WTC11 (cell line): ENCODE data around the gene FBXW4. TPM values are rescaled to one million over a fixed set of nuclear protein-coding genes. Genes with fewer than 3 reads are reported as not detected.

ENCODE experiments used
- ATAC-seq: fragments of 200-7000 bp; cut with Tn5 transposase; 2 replicates; pipeline ENCODE4 v1.10.0; 2021; ENCODE audit warnings: mild to moderate bottlenecking, moderate library complexity
- CTCF ChIA-PET: fragments of 300-600 bp; sonication (Branson Sonifier 250); formaldehyde crosslinking; loops from one replicate; lab custom pipeline; 2021; ENCODE audit warnings: antibody characterized with exemption; lab: Charles Lee
- POLR2A ChIA-PET: fragments of 350-600 bp; sonication (Branson Sonifier 250); formaldehyde crosslinking; loops from one replicate; lab custom pipeline; 2021; ENCODE audit warnings: antibody characterized with exemption; lab: Charles Lee
- DNase-seq: peaks from one replicate; pipeline ENCODE4 v3.0.0; 2021; ENCODE audit warnings: low spot score
- H3K27ac Mint-ChIP-seq: 2 replicates; pipeline ENCODE4 v1.8.0; 2021; ENCODE audit warnings: mixed read lengths
- H3K27me3 Mint-ChIP-seq: 2 replicates; pipeline ENCODE4 v1.8.0; 2021; ENCODE audit warnings: low read depth, mild to moderate bottlenecking, moderate library complexity, mixed read lengths
- H3K36me3 Mint-ChIP-seq: 2 replicates; pipeline ENCODE4 v1.8.0; 2021; ENCODE audit warnings: mixed read lengths
- H3K4me1 Mint-ChIP-seq: 2 replicates; pipeline ENCODE4 v1.8.0; 2022; ENCODE audit warnings: mixed read lengths
- H3K4me3 Mint-ChIP-seq: 2 replicates; pipeline ENCODE4 v1.8.0; 2021; ENCODE audit warnings: mild to moderate bottlenecking, moderate library complexity, mixed read lengths
- H3K9me3 Mint-ChIP-seq: 2 replicates; pipeline ENCODE4 v1.8.0; 2021; ENCODE audit warnings: mixed read lengths
- ATF2 ChIP-seq: sonication (generic); formaldehyde crosslinking; IDR thresholded peaks from 2 replicates; pipeline ENCODE4 v1.8.1; 2022; ENCODE audit warnings: low read depth, missing genetic modification reagents, borderline replicate concordance
- FOXK1 ChIP-seq: sonication (generic); formaldehyde crosslinking; IDR thresholded peaks from 2 replicates; pipeline ENCODE4 v1.8.0; 2022; ENCODE audit warnings: mild to moderate bottlenecking, moderate library complexity, missing genetic modification reagents
- JAZF1 ChIP-seq: fragments of 250-450 bp; sonication (Bioruptor Pico); IDR thresholded peaks from 2 replicates; pipeline ENCODE4 v1.9.0; 2021; ENCODE audit warnings: moderate library complexity, mild to moderate bottlenecking, inconsistent platforms
- MXD4 ChIP-seq: fragments of 250-450 bp; sonication (Bioruptor Pico); IDR thresholded peaks from 2 replicates; pipeline ENCODE4 v1.8.0; 2021; ENCODE audit warnings: mild to moderate bottlenecking, moderate library complexity, borderline replicate concordance
- NFE2L1 ChIP-seq: sonication (generic); formaldehyde crosslinking; IDR thresholded peaks from 2 replicates; pipeline ENCODE4 v1.8.1; 2023; ENCODE audit warnings: missing genetic modification reagents
- RORB ChIP-seq: fragments of 250-450 bp; sonication (Bioruptor Pico); IDR thresholded peaks from 2 replicates; pipeline ENCODE4 v1.9.0; 2021; ENCODE audit warnings: mild to moderate bottlenecking
- SMAD3 ChIP-seq: sonication (generic); formaldehyde crosslinking; IDR thresholded peaks from 2 replicates; pipeline ENCODE4 v1.8.0; 2022; ENCODE audit warnings: missing genetic modification reagents, mild to moderate bottlenecking, borderline replicate concordance
- USF2 ChIP-seq: sonication (generic); formaldehyde crosslinking; IDR thresholded peaks from 2 replicates; pipeline ENCODE4 v1.8.1; 2023; ENCODE audit warnings: mild to moderate bottlenecking, missing genetic modification reagents, moderate library complexity
- ZNF281 ChIP-seq: sonication (generic); formaldehyde crosslinking; IDR thresholded peaks from 2 replicates; pipeline ENCODE4 v1.8.0; 2023; ENCODE audit warnings: mild to moderate bottlenecking, missing genetic modification reagents
- ZNF423 ChIP-seq: fragments of 250-450 bp; sonication (Bioruptor Pico); IDR thresholded peaks from 2 replicates; pipeline ENCODE4 v2.1.2; 2022; ENCODE audit warnings: mild to moderate bottlenecking, moderate library complexity
- ZNF425 ChIP-seq: fragments of 250-450 bp; sonication (Bioruptor Pico); conservative IDR thresholded peaks from 2 replicates; pipeline ENCODE4 v1.9.0; 2021; ENCODE audit warnings: mild to moderate bottlenecking
- total RNA-seq: library from RNA; stranded (reverse); gene quantifications from 3 replicates; pipeline ENCODE4 v1.2.3, GENCODE V29; 2021
- TF ChIP-seq, protein P1 (sequence below): fragments of 250-450 bp; sonication (Bioruptor Pico); IDR thresholded peaks from 2 replicates; pipeline ENCODE4 v1.8.0; 2021; ENCODE audit warnings: mild to moderate bottlenecking
- TF ChIP-seq, protein P2 (sequence below): fragments of 250-450 bp; sonication (Bioruptor Pico); IDR thresholded peaks from 2 replicates; pipeline ENCODE4 v1.9.0; 2021; ENCODE audit warnings: mild to moderate bottlenecking

FBXW4 gene
- total RNA-seq, 1 experiment from 2014 or later = 45.3 TPM

DNA sequence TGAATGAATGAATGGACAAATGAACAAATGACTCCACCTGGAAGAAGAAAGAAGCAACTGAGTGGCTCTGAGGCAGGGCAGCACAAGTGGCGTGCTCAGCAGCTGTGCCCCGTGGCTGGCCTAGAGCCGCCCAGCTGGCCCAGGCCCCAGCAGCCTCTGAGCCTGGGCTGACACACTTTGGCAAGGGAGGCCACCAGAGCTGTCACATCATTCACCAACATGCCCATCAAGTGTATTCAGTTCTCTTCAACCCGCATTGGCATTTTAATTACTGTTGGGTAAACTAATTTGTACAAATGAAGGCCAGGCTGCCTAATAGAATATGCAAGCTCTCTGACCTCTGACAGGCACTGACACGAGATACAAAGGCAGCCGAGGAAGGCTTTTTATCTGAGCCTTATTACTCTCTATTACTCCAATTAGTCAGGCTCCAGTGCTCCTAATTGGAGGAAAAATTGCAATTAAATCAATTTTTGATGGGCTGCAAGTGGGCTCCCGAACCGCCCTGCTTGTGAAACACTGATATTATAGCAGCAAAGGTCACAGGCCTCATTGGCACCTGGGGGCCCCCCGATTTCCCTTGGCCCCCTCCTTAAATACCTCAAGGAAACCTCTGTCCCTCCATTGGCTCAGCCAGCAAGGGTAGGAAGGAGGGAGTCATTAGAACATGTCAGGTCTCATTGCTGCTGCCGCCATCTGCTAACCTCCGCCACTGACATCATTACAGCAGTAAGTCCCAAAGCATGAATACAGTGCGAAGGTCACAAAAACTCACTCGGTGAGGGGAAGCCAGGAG lies 64.9 kb downstream of the FBXW4 start:
- POLR2A ChIA-PET = no interaction called here
- peaks cover 7% of the 10 kb centered on the region for H3K36me3 Mint-ChIP-seq
- CTCF ChIA-PET = interaction anchor here (0.6 to 2.1 kb wide), 4 partner anchors 13 to 334 kb away, joined by 3 to 7 read pairs (median 5); no protein-coding TSS in a partner anchor
- DNase-seq (no peak), ATAC-seq (no peak)
- no peak overlapping the region for H3K4me3 Mint-ChIP-seq
- H3K27ac Mint-ChIP-seq = no peak overlapping the region
- H3K27me3 Mint-ChIP-seq = no peaks in the 10 kb centered on the region; the same call in 1 of the 2 replicates
- H3K9me3 Mint-ChIP-seq = peaks cover 4% of the 10 kb centered on the region
- TF ChIP-seq JAZF1 = no peak
- TF ChIP-seq, protein P1, sequence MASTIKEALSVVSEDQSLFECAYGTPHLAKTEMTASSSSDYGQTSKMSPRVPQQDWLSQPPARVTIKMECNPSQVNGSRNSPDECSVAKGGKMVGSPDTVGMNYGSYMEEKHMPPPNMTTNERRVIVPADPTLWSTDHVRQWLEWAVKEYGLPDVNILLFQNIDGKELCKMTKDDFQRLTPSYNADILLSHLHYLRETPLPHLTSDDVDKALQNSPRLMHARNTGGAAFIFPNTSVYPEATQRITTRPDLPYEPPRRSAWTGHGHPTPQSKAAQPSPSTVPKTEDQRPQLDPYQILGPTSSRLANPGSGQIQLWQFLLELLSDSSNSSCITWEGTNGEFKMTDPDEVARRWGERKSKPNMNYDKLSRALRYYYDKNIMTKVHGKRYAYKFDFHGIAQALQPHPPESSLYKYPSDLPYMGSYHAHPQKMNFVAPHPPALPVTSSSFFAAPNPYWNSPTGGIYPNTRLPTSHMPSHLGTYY = no peak
- no peak for TF ChIP-seq RORB (CRISPR knock-in tag)
- no peak for TF ChIP-seq NFE2L1 (CRISPR knock-in tag)
- no peak for TF ChIP-seq ATF2
- TF ChIP-seq, protein P2, sequence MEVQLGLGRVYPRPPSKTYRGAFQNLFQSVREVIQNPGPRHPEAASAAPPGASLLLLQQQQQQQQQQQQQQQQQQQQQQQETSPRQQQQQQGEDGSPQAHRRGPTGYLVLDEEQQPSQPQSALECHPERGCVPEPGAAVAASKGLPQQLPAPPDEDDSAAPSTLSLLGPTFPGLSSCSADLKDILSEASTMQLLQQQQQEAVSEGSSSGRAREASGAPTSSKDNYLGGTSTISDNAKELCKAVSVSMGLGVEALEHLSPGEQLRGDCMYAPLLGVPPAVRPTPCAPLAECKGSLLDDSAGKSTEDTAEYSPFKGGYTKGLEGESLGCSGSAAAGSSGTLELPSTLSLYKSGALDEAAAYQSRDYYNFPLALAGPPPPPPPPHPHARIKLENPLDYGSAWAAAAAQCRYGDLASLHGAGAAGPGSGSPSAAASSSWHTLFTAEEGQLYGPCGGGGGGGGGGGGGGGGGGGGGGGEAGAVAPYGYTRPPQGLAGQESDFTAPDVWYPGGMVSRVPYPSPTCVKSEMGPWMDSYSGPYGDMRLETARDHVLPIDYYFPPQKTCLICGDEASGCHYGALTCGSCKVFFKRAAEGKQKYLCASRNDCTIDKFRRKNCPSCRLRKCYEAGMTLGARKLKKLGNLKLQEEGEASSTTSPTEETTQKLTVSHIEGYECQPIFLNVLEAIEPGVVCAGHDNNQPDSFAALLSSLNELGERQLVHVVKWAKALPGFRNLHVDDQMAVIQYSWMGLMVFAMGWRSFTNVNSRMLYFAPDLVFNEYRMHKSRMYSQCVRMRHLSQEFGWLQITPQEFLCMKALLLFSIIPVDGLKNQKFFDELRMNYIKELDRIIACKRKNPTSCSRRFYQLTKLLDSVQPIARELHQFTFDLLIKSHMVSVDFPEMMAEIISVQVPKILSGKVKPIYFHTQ (CRISPR knock-in tag) = no peak
- no peak for TF ChIP-seq ZNF423 (CRISPR knock-in tag)
- TF ChIP-seq ZNF281 (CRISPR knock-in tag) = no peak
- no peak for TF ChIP-seq ZNF425 (CRISPR knock-in tag)
- no peak for TF ChIP-seq MXD4 (CRISPR knock-in tag)
- TF ChIP-seq SMAD3 (CRISPR knock-in tag) = no peak
- no peak for TF ChIP-seq USF2 (CRISPR knock-in tag)
- no peak for TF ChIP-seq FOXK1 (CRISPR knock-in tag)
- peaks cover 6% of the 10 kb centered on the region for H3K4me1 Mint-ChIP-seq
